Putamen (tissue), 1 donor: ENCODE measurements around the gene THOC2.
"Not testable (repeated sequence)": the region's sequence is repeated elsewhere in the genome, so short reads cannot be mapped to it uniquely, and the experiment has no call there.

Experiments
- DNase-seq: peaks from one replicate; pipeline ENCODE4 v3.0.0-alpha.2; 2016; ENCODE audit warnings: low spot score

Gene THOC2

DNA sequence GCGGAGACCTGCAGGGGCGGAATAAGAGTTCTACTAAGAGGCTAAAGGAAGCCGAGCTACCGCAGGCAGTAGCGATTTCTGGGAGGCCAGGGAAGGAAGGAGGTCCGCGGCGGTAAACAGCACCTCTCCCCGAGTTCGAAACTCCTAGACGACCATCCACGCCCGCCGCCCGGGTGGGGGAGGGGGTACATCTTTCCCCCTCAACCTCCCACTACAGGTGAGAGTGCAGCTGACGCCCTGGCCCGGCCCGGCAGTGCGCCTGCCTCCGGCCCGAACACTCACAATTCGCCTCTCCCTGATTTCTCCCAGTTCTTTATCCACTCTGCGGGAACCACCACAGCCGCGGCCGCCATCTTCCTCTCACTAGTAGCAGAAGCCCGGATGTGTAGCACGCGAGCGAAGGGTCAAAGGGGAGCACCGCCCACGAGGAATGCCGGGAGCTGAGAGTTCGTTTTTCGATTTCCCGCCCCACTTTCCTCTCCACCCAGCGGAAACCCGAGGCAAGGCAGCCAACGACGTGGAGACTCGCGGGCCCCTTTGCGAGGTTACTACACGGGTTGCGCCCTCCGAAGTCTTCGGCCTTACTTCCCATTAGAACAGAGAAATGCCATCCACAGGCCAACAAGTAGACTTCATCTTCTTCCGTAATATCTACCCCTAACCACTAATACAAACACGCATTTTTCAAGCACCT lies at the start of gene THOC2:
TSS of gene THOC2 (minus strand) at position 383 of the 694 bp plus-strand sequence. CDS start at position 353, 30 bp downstream.
- DNase-seq = peak; percentile 80

- not testable (repeated sequence) for DNase-seq
Measured at GRCh38 chrX:123781786-123782185, 48.9 kb upstream of the THOC2 start.

GRCh38 chrX:123779908-123780396 lies 47.1 kb upstream of the THOC2 start:
- DNase-seq = no peak

DNA sequence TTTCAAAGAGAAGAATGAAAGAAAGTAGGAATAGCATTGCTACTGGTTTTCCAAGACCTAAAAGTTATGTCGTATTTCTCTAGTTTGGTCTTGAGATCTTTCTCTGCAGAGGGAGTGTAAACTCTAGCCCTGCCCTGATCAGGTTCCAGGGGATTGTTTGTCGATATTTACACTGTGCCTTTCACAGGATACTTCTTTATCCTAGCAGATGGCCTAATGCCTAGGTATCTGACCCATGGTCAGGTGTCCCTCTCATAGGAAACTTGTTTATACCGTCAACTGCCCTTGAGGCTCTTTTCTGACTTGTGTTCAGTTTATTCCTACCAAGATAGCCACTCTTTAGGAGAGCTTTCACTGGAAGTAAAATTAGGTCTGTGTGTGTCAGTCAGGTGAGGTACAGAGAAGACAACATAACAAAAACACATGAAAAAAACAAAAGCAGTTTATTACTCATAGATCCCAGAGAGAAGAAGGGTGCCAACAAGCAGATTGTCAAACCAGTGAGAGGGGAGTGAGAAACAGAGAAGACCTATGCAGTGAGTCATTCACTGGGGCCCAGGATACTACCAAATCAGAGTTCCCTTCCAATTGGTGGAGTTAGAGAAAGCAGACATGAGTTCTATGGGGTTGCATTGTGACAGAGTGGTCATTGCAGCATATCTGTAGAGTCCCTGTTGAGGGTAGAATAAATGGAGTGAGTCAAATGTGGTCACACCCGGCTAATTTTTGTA lies 40.6 kb upstream of the THOC2 start:
- DNase-seq = no peak

DNA sequence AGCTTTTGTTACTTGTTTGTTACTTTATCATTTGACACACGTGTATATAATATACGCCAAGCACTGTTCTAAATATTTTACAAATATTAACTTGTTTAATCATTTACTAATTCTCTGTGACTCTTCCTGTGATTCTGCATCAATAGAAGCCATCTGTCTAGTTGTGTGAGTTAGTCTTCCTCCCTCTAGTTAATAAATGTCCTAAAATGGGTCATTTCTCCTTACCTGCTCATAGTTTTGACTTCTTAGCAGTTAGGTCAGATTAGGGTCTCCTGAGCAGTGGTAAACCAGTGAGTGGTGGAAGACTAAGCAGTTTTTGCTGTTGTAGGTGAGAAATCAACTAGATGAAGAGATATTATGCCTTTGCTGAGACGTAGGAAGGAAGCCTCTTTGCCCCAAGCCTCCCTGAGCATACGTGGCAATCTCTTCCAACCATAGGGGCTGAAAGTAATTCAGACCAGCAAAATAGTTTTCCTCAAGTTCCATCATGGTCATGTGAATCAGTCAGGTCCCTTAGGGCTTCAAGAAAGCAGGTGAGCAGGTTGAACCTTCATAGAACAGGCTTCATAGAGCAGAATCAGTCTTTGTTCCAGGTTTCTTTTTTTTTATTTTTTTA lies 38.7 kb upstream of the THOC2 start:
- no peak for DNase-seq

DNA sequence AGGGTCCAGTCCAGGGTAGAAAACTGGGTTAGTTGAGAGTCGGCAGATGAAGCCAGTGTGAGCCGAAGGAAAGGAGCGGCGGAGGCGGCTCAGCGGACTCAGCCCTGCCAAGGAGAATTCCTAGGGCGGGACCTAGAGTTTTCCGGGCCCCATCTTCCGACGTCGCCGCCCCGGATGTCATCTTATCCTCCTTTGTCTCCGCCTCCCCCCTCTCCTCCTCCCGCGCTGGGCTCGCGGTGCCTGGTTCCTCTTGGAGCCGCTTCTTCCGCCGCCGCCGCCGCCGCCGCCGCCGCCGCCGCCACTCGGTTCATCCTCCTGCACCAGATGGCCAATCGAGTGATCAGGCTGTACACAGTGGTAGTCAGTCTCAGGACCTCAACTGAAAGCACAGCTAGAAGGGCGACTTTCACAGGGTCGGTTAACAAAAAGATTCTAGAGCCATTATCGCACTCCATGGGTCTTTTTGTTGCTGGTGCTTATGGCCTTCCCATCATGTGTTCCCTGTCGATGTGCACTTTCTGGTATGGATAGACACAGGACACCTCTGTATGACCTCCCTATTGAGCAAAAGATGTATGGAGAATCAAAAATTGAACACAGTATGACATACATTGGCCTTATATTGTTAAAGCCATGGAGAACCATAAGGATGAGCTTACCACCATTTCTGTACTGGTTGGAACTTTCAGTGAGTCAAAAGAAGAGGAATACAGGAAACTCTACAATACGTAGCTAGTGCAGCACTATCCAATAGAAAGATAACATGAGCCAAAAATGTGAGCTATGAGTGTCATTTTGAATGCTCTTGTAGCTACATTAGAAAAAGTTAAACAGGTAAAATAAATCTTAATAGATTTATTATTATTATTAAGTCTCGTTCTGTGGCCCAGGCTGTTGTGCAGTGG lies 32.4 kb upstream of the THOC2 start:
- DNase-seq = peak; percentile 82

- not testable (repeated sequence) for DNase-seq
Measured at GRCh38 chrX:123759849-123760248, 27.0 kb upstream of the THOC2 start.

DNA sequence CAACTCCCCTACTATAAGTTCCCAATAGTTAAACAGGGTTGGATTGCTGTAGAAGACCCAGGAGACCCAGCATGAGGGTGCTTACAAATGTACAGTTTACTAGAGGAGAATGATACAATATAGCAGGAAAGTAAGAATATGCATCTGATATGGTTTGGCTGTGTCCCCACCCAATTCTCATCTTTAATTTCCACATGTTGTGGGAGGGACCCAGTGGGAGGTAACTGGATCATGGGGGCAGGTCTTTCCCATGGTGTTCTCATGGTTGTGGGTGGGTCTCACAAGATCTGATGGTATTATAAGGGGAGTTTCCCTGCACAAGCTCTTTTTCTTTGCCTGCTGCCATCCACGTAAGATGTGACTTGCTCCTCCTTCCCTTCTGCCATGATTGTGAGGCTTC lies 24.9 kb upstream of the THOC2 start:
- DNase-seq = not testable (repeated sequence)

GRCh38 chrX:123756320-123756719 lies 23.5 kb upstream of the THOC2 start:
- DNase-seq = no peak

DNA sequence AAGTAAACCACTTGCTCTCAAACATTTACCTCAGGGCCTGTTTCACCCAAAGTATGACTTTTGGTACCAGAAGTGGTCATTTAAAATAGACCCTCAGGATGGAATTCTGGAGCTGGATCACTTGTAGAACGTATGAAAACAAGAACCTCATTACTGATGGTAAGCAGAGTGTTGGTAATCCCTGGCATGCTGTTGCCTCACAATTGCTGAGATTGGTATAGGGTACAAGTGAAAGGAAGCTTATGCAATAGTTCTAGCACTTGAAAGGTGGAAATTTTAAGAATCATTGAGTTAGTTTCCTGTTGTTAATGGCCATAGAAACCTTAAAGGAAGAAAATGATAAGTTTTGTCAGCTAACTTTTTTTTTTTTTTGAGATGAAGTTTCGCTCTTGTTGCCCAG lies 22.3 kb upstream of the THOC2 start:
- no peak for DNase-seq

- DNase-seq = no peak
Measured at GRCh38 chrX:123753656-123754350, 21.0 kb upstream of the THOC2 start.

DNA sequence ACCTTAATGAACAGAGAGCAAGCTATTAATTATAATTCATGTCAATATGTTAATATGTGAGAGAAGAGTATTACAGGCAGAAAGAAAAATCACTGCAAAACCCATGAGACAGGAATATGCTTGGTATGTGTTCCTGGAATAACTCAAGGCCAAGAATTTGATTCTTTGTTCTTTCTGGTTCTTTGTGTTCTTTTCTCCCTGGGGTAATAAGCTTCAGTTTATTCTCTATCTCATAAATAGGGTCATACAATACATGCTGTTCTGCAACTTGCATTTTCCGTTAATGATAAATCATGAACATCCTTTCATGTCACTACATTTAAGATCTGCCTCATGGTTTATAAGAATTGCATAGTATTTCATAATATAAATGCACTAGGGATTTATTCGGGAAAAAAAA lies 16.8 kb upstream of the THOC2 start:
- no peak for DNase-seq

DNA sequence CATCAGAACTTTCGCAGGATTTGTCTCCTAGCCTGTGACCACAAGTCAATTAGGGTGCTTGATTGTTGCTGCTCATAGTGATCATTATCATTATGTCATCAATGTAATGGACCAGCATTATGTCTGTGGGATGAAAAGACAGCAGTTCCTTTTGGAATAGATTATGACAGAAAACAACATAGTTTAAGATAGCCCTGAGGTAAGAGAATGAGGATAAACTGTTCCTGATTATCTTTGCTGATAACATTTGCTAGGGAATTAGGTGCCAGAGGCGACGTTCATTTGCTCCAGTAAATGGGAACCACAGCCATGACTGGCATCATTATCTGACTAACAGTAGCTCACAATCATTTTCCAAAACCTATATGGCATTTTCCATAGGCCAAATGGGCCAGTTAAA lies 12.7 kb upstream of the THOC2 start:
- DNase-seq = no peak

DNA sequence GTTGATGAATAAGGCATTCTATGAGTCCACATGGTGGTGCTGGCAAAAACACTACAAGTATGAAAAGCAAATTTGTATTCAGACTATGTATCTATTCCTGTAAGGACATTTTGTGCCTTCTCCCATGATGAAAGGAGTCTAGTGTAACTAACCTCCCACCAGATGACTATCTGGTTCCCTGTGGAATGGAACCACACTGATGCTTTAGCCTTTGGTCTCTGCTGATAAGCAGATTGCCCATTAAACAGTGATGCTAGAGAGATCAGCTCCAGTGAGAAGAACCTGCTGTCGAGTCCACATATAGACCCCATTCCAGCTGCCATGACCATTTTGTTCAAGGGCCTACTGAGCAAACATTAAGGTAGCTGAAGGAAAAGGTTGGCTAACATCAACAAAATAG lies 10.5 kb upstream of the THOC2 start:
- no peak for DNase-seq

GRCh38 chrX:123742440-123742839 lies 9.6 kb upstream of the THOC2 start:
- no peak for DNase-seq

GRCh38 chrX:123740536-123740935 lies 7.7 kb upstream of the THOC2 start:
- no peak for DNase-seq

- no peak for DNase-seq
Measured at GRCh38 chrX:123740006-123740405, 7.2 kb upstream of the THOC2 start.

- no peak for DNase-seq
Measured at GRCh38 chrX:123739474-123739873, 6.6 kb upstream of the THOC2 start.

DNA sequence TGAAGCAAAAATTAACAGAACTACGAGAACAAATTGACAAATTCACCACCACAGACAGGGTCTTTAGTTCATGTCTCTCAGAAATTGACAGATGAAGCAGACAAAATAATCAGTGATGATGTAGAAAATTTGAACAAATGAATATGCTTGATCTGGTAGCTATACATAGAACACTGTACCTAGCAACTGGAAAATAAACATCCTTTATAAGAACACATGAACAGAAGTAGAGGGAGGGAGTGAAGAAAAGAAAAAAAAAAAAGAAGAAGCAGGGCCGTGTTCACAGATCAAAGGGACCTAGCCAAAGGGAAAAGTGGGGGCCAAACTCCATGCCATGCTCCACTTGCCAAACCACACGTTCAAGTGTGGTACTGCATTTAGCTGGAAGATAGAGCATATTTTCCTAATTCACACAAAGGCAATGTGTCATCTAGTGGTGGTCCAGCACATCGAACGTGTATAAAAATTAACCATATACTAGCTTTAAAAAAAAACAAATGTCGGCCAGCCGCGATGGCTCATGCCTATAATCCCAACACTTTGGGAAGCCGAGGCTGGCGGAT lies 5.6 kb upstream of the THOC2 start:
- no peak for DNase-seq

DNA sequence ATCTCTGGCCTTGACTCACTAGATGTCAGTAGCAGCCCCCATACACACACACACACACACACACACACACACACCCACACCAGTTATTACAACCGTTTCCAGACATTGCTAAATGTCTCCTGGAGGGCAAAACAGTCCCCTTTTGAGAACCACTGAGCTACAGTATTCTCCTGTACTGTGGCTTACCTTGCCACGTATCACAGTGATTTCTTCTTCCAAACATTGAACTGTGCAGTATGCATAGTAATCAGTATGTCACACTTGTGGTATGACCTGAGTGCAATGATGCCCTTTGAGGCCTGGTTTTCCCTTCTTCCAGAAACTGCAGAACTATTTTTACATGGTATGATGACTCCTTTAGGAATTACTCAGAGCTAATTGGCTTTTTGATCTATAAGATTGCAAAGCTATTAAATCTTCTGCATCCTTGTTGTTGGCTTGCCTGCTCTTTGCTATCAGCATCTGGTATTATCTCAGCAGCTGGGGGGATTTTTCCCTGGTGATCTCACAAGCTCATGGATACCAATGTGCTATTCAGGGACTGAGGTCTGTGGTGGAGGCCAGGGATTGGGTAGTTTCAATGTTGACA lies 3.6 kb upstream of the THOC2 start:
- no peak for DNase-seq

- DNase-seq = not testable (repeated sequence)
Measured at GRCh38 chrX:123735137-123735536, 2.3 kb upstream of the THOC2 start.
